K562 (cell line): ENCODE measurements around the gene GREB1. TPM values are rescaled to one million over a fixed set of nuclear protein-coding genes. Genes with fewer than 3 reads are reported as not detected.

Source experiments
- ATAC-seq: fragments of 200-7000 bp; cut with Tn5 transposase; 3 replicates; pipeline ENCODE4 v1.9.1; 2020; ENCODE audit warnings: moderate library complexity
- BruUV-seq: library from RNA; stranded (reverse); fragments of 400-500 nt; replicated peaks from 2 replicates; lab custom pipeline; 2021; lab: Mats Ljungman, UMichigan
- CTCF ChIA-PET: fragments of 300-600 bp; formaldehyde crosslinking; extraction: SDS; loops from one replicate; lab custom pipeline; 2021; ENCODE audit warnings: low intra/inter-chr PET ratio; lab: Yijun Ruan, JAX
- POLR2A ChIA-PET: fragments of 300-600, 350-650 bp; sonication (Branson Sonifier 250); formaldehyde crosslinking; extraction: SDS; loops from one replicate; lab custom pipeline; 2021; ENCODE audit warnings: antibody characterized with exemption, inconsistent platforms; lab: Yijun Ruan, JAX
- DNase-seq, 4 experiments: peaks; one replicate each; pipeline versions ENCODE4 v3.0.0 to v3.0.0-alpha.2; 2011 to 2018; ENCODE audit warnings: low spot score in 3 of 4, mixed read lengths in 3 of 4; ENCODE audit errors: extremely low read depth in 1 of 4
- FAIRE-seq: peaks from 2 replicates; lab custom pipeline; 2011; peaks lifted over from hg19 to GRCh38; lab: Jason Lieb, UNC
- H2AFZ ChIP-seq: 2 replicates; pipeline ENCODE4 v1.6.0; 2011; ENCODE audit warnings: low read depth, low read length, control low read depth, inconsistent platforms
- H3K27ac ChIP-seq: fragments of 200-600 bp; 3 replicates; pipeline ENCODE4 v1.8.0; 2011; ENCODE audit warnings: low read depth, mild to moderate bottlenecking, control low read depth, inconsistent platforms, low read length, moderate library complexity, mixed read lengths; ENCODE audit errors: extremely low read depth
- H3K27me3 ChIP-seq, 2 experiments: fragments of 300-600 bp in 1 of 2; 2 replicates in 1 of 2; 3 replicates in 1 of 2; pipeline versions ENCODE4 v1.6.0 to v1.8.0; 2011; ENCODE audit warnings: inconsistent platforms in 2 of 2, low read length in 2 of 2, mild to moderate bottlenecking in 1 of 2, mixed read lengths in 1 of 2, moderate library complexity in 1 of 2; ENCODE audit not compliant: control insufficient read depth in 2 of 2, insufficient read depth in 2 of 2
- H3K36me3 ChIP-seq: fragments of 300-600 bp; 3 replicates; pipeline ENCODE4 v1.8.0; 2011; ENCODE audit warnings: mild to moderate bottlenecking, low read length, inconsistent platforms; ENCODE audit not compliant: control insufficient read depth, insufficient read depth
- H3K4me1 ChIP-seq, 2 experiments: fragments of 200-600 bp in 1 of 2; replicated peaks in 1 of 2; 2 replicates in 1 of 2; 3 replicates in 1 of 2; pipeline versions ENCODE4 v1.5.1 to v1.8.0; 2011; ENCODE audit warnings: inconsistent platforms in 2 of 2, low read length in 2 of 2, mild to moderate bottlenecking in 1 of 2, mixed read lengths in 1 of 2, moderate library complexity in 1 of 2; ENCODE audit not compliant: control insufficient read depth in 2 of 2, insufficient read depth in 2 of 2
- H3K4me2 ChIP-seq: 2 replicates; pipeline ENCODE4 v1.6.1; 2011; ENCODE audit warnings: low read length, control low read depth, inconsistent platforms, mixed read lengths; ENCODE audit not compliant: insufficient read depth
- H3K4me3 ChIP-seq: fragments of 200-600 bp; sonication (generic), shearing (Covaris generic); 2 replicates; pipeline ENCODE4 v1.5.1; 2016; ENCODE audit warnings: control low read depth, inconsistent platforms
- H3K79me2 ChIP-seq: fragments of 200-600 bp; 3 replicates; pipeline ENCODE4 v1.8.0; 2011; ENCODE audit warnings: low read length, inconsistent platforms; ENCODE audit not compliant: control insufficient read depth, insufficient read depth
- H3K9ac ChIP-seq, 2 experiments: 2 replicates each; pipeline versions ENCODE4 v1.6.0 to v1.6.1; 2011; ENCODE audit warnings: low read depth in 2 of 2, low read length in 2 of 2, control low read depth in 1 of 2, inconsistent platforms in 1 of 2, mild to moderate bottlenecking in 1 of 2, mixed read lengths in 1 of 2; ENCODE audit not compliant: insufficient read depth in 1 of 2
- H3K9me1 ChIP-seq: one replicate; pipeline ENCODE4 v1.6.0; 2011; ENCODE audit warnings: inconsistent platforms, mild to moderate bottlenecking, low read length, moderate library complexity; ENCODE audit not compliant: control insufficient read depth, insufficient read depth
- H3K9me3 ChIP-seq: replicated peaks from 2 replicates; pipeline ENCODE4 v1.5.1; 2011; ENCODE audit warnings: low read depth, low read length, inconsistent platforms; ENCODE audit not compliant: control insufficient read depth, insufficient read depth
- H4K20me1 ChIP-seq: replicated peaks from 2 replicates; pipeline ENCODE4 v1.6.1; 2011; ENCODE audit warnings: low read length, inconsistent platforms, mixed read lengths; ENCODE audit not compliant: control insufficient read depth, insufficient read depth
- ARID1B ChIP-seq: fragments of 450-650 bp; IDR thresholded peaks from 2 replicates; pipeline ENCODE4 v1.6.1; 2016; ENCODE audit warnings: antibody characterized with exemption, mild to moderate bottlenecking, inconsistent platforms
- CTBP1 ChIP-seq: fragments of 450-650 bp; IDR thresholded peaks from 2 replicates; pipeline ENCODE4 v1.6.1; 2016; ENCODE audit warnings: borderline replicate concordance
- DPF2 ChIP-seq: fragments of 450-650 bp; IDR thresholded peaks from 2 replicates; pipeline ENCODE4 v1.6.1; 2016
- GATA2 ChIP-seq: sonication (generic); formaldehyde crosslinking; IDR thresholded peaks from 2 replicates; pipeline ENCODE4 v1.4.0; 2020; ENCODE audit warnings: mild to moderate bottlenecking, missing genetic modification reagents
- IRF9 ChIP-seq: fragments of 450-650 bp; IDR thresholded peaks from 2 replicates; pipeline ENCODE4 v1.6.1; 2016; ENCODE audit warnings: missing biosample characterization, missing genetic modification characterization
- JUN ChIP-seq, 2 experiments: sonication (generic) in 1 of 2; formaldehyde crosslinking in 1 of 2; IDR thresholded peaks; 2 replicates each; pipeline versions ENCODE4 v1.6.1 to v1.8.0; 2012 to 2022; ENCODE audit warnings: borderline replicate concordance in 2 of 2, mild to moderate bottlenecking in 2 of 2, improper control_type of control experiment in 1 of 2, low read depth in 1 of 2, low read length in 1 of 2, missing genetic modification reagents in 1 of 2
- NFIC ChIP-seq: fragments of 450-650 bp; IDR thresholded peaks from 2 replicates; pipeline ENCODE4 v1.6.1; 2017; ENCODE audit warnings: mild to moderate bottlenecking, inconsistent platforms
- RCOR1 ChIP-seq, 2 experiments: IDR thresholded peaks; 2 replicates each; pipeline ENCODE4 v1.6.1; 2012; ENCODE audit warnings: low read depth in 2 of 2, low read length in 2 of 2, borderline replicate concordance in 1 of 2, improper control_type of control experiment in 1 of 2
- SMARCB1 ChIP-seq: IDR thresholded peaks from 2 replicates; pipeline ENCODE4 v1.6.1; 2011; ENCODE audit warnings: improper control_type of control experiment, low read depth; ENCODE audit not compliant: insufficient read length
- ZBTB34 ChIP-seq: fragments of 250-450 bp; sonication (Bioruptor Pico); IDR thresholded peaks from 2 replicates; pipeline ENCODE4 v1.8.0; 2021; ENCODE audit warnings: mild to moderate bottlenecking, moderate library complexity
- ZNF707 ChIP-seq: fragments of 250-450 bp; sonication (Bioruptor Pico); conservative IDR thresholded peaks from 2 replicates; pipeline ENCODE4 v1.8.0; 2022; ENCODE audit warnings: inconsistent platforms, mild to moderate bottlenecking, moderate library complexity
- WGBS: fragments of 100-300 bp; shearing (Covaris generic); methylation state at CpG from one replicate; pipeline ENCODE4 v1.1.6; 2016; ENCODE audit warnings: low coverage, mixed read lengths; ENCODE audit not compliant: insufficient coverage; ENCODE audit errors: missing lambda C conversion rate; 5-methylcytosine and 5-hydroxymethylcytosine counted together
- in situ Hi-C: fragments of 300-500 bp; cut with MboI; formaldehyde crosslinking; loops from 4 replicates; pipeline ENCODE4 v1.15.0; 2018; ENCODE audit warnings: inconsistent platforms, mixed read lengths
- intact Hi-C: fragments of 100-400 bp; cut with micrococcal nuclease; formaldehyde crosslinking; loops from 2 replicates; pipeline ENCODE4 v1.14.2; 2022
- polyA plus RNA-seq, 8 experiments: library from polyadenylated mRNA; depleted of rRNA in 4 of 8; stranded (reverse) in 5 of 8; unstranded in 3 of 8; fragments of >200 nt; fragmentation: Nextera tagmentation in 2 of 8; fragmentation: Illumina TruSeq in 1 of 8; extraction: Ambion mirVana in 2 of 8; extraction: Trizol in 1 of 8; gene quantifications; 2 replicates each; pipeline versions ENCODE4 v1.2.1 to v1.2.3, GENCODE V29; 2011 to 2014; ENCODE audit warnings: inconsistent platforms in 1 of 8, missing spikeins in 1 of 8
- total RNA-seq, 7 experiments: library from RNA; depleted of rRNA in 6 of 7; stranded (reverse); fragments of >200 nt in 6 of 7; fragmentation: Illumina TruSeq in 2 of 7; extraction: Trizol in 2 of 7; gene quantifications; 2 replicates each; pipeline versions ENCODE4 v1.2.1 to v1.2.3, GENCODE V29; 2011 to 2021; ENCODE audit warnings: low replicate concordance in 1 of 7

GREB1 gene
- total and polyA plus RNA-seq, 9 of the 15 experiments (the other 6 are each of a cell fraction or from before 2014, with no cell fraction given), result 0.04 to 0.86 (median 0.10) TPM; not detected in 1

- POLR2A ChIA-PET, result interaction anchor here (0.6 kb wide), 1 partner anchor 703 kb away, joined by 3 read pairs; no protein-coding TSS in a partner anchor
- CTCF ChIA-PET, result no interaction called here
- DNase-seq, result no peak
- H3K9me1 ChIP-seq, result no peaks in the 10 kb centered on the region
- in situ Hi-C loops, result no loop called here
- intact Hi-C loops, result no loop called here
- ATAC-seq, result no peak
- no peaks in the 10 kb centered on the region for H4K20me1 ChIP-seq
- peak; percentile 19; the same call in 1 of the 2 replicates for TF ChIP-seq DPF2
- TF ChIP-seq GATA2 (CRISPR knock-in tag), result no peak
- TF ChIP-seq CTBP1, result no peak
- TF ChIP-seq ARID1B, result peak; percentile 17; the same call in 1 of the 2 replicates
- no peak for TF ChIP-seq ZNF707 (CRISPR knock-in tag)
- no peak for TF ChIP-seq ZBTB34
- TF ChIP-seq IRF9 (tag), result no peak
- no peak for TF ChIP-seq JUN (IDR thresholded peaks at IDR 0.05; ENCODE audit: borderline replicate concordance, low read depth, low read length)
- no peak for TF ChIP-seq JUN (CRISPR knock-in tag; IDR thresholded peaks at IDR 0.05; ENCODE audit: borderline replicate concordance)
- peak in 1 of 2 experiments; percentile 58; a peak in 2 of 4 replicates for TF ChIP-seq RCOR1 (IDR thresholded peaks at IDR 0.05; ENCODE audit: borderline replicate concordance in 1 of 2, low read depth in 2 of 2, low read length in 2 of 2)
- TF ChIP-seq NFIC, result peak; percentile 57; the same call in 1 of the 2 replicates
- no peak for TF ChIP-seq SMARCB1
- H3K9ac ChIP-seq, result no peak overlapping the region
- no peak overlapping the region for H3K4me3 ChIP-seq
- no peaks in the 10 kb centered on the region for H3K9me3 ChIP-seq
- H2AFZ ChIP-seq, result no peak overlapping the region
- no peak overlapping the region for H3K27ac ChIP-seq
- no TSS peak for BruUV-seq
- H3K79me2 ChIP-seq, result no peaks in the 10 kb centered on the region
- no peak for FAIRE-seq
- no peak overlapping the region for H3K4me2 ChIP-seq
- H3K27me3 ChIP-seq, result peaks cover 8 to 28% of the 10 kb centered on the region in 2 experiments; a peak in 3 of 5 replicates
- no peaks in the 10 kb centered on the region for H3K36me3 ChIP-seq
- WGBS, result 26% methylated on average over 8 of the region's 8 CpGs
- H3K4me1 ChIP-seq, result peaks cover 2 to 4% of the 10 kb centered on the region in 2 experiments; a peak in 2 of 5 replicates
These were observed 30.4 kb upstream of the GREB1 start for GRCh38 chr2:11503354-11503927.
